Retinal pigment epithelial cell (primary cell): ENCODE data around the gene KCNT1.
"Not testable (repeated sequence)": the region's sequence is repeated elsewhere in the genome, so short reads cannot be mapped to it uniquely, and the experiment has no call there.

Experiments
- DNase-seq: peaks from one replicate; pipeline ENCODE4 v3.0.0-alpha.2; 2010; ENCODE audit warnings: low read depth
- H3K4me3 ChIP-seq: 2 replicates; pipeline ENCODE4 v1.5.1; 2011; ENCODE audit warnings: mild to moderate bottlenecking, low read length, control low read depth, moderate library complexity
- CTCF ChIP-seq: conservative IDR thresholded peaks from 2 replicates; pipeline ENCODE4 v1.5.1; 2011; ENCODE audit warnings: low read depth, low read length, control low read depth, inconsistent platforms

Gene KCNT1

GRCh38 chr9:135666534-135667462 lies 35.2 kb upstream of the KCNT1 start:
- TF ChIP-seq CTCF = no peak
- no peak for DNase-seq

GRCh38 chr9:135667463-135668001 lies 34.5 kb upstream of the KCNT1 start:
- H3K4me3 ChIP-seq = no peak overlapping the region
- no peak for DNase-seq
- TF ChIP-seq CTCF = no peak

More at GRCh38 chr9:135666534-135667462, 35.2 kb upstream of the KCNT1 start:
- no peak overlapping the region for H3K4me3 ChIP-seq

GRCh38 chr9:135669018-135669417 lies 33.0 kb upstream of the KCNT1 start:
- not testable (repeated sequence) for H3K4me3 ChIP-seq, DNase-seq

DNA sequence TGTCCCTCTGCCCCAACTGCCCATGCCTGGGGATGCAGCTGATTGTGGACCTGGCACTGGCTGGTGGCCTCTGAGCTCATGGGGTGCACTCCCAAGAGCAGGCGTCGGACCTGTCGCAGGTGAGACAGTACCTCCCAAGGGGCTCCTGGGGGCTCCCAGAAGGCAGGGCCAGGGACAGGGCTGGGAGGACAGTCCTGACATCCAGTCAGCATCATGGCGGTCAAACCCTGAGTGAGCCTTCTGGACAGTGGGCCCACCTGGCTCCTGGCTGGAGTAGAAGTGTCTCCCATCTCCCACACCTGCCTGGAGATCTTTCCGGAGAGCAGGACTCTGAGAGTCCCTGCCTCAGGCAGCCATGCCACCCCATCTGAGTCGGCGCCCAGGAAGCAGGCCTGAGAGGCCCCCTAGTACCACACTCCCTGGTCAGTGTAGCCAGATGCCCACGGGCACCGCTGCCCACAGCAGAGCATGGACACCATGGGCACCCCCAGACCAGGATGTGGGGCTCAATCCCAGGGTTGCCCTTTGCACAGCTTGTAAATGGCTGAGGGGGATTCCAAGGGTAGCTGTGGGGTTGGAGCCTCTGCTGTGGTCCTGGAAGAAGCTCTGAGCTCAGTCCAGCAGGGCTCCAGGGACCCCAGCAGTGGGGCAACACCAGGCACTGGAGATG lies 32.2 kb upstream of the KCNT1 start:
- DNase-seq = no peak
- no peak for TF ChIP-seq CTCF
- no peak overlapping the region for H3K4me3 ChIP-seq

DNA sequence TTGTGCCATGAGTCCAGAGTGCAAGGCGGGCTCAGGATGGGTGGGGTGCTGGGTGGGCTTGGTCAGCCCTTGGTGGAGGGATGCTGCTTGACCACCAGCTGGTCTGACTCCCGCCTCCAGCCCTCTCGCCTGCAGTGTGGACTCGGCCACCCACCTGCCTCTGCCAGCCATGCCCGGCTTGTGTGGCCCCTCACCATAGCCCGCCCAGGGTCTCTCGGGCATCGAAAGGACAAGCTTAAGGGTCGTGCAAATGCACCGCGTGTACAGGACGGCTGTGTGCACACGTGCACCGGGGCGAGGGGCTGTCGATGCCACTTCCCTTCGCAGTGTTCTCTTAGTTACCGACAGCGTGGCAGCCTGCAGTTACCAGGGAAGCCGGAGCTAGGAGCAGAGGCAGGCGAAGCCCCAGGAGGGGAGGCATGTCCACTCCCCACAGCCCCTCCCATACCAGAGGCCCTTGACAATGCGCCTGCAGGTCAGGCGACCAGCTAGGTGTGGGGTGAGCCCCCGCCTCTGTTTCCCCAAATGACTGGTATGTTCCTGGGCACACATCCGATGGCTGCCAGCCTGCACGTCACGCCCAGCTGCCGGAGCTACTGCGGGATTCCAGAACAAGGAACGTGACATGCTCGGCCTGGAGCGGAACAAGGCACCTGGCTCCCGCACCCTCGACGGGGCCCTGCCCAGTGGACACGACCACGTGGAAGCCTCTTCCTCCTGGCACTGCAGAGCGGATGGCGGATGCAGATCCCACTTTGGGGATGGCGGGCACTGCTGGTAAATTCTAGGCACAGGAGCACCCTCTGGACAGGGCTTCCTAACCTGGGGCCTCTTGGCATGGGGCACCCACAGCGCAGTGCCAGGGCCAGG lies 31.0 kb upstream of the KCNT1 start:
- DNase-seq = no peak
- no peak for TF ChIP-seq CTCF
- no peak overlapping the region for H3K4me3 ChIP-seq

DNA sequence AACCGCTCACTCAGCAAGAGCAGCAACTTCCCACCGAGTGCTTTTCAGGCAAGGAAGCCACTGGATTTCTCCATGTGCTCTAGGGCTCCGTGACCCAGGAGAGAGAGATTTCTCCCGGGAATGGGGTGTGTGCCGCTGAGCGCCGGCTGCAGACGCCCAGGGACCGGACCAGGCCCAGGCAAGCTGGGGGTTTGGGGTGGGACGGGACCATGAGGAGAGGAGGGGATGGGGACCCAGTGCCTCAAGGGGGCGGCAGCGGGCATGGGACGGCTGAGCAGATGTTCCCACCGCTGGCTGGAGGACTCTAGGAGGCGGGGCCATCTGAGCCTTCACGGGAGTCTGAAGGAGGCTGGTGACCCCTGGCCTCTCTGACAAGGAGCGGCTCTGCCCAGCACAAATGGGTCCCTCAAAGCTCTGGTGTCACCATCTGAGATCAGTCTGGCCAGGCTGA lies 30.4 kb upstream of the KCNT1 start:
- no peak for TF ChIP-seq CTCF
- no peak for DNase-seq

DNA sequence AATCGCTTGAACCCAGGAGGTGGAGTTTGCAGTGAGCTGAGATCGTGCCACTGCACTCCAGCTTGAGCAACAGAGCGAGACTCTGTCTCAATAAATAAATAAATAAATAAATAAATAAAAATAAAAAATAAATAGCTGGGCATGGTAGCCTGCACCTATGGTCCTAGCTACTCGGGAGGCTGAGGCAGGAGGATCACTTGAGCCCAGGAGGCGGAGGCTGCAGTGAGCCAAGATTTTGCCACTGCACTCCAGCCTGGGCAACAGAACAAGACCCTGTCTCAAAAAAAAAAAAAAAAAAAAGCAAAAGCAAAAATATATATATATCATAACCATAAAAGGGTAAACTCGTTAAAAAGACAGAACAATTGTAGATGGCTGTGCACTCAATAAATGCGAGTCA lies 29.2 kb upstream of the KCNT1 start:
- not testable (repeated sequence) for DNase-seq, H3K4me3 ChIP-seq

More for the DNA sequence above, 30.4 kb upstream of the KCNT1 start:
- H3K4me3 ChIP-seq = no peak overlapping the region
